Measurements from ENCODE around the gene CGA.

- TF ChIP-seq CTCF (IDR thresholded peaks at IDR 0.05; ENCODE audit: low read depth, low read length) (no peak), MYC (IDR thresholded peaks at IDR 0.05; ENCODE audit: low read depth, low read length) (no peak), POLR2A (IDR thresholded peaks at IDR 0.05; ENCODE audit: extremely low read depth, insufficient read length) (no peak), MAX (IDR thresholded peaks at IDR 0.05; ENCODE audit: low read depth, low read length) (no peak)
These were observed 20.7 kb upstream of the CGA start for GRCh38 chr6:87115402-87116135.
